H9 (cell line): ENCODE measurements around the gene NEMF. TPM values are rescaled to one million over a fixed set of nuclear protein-coding genes. Genes with fewer than 3 reads are reported as not detected.

Experiments
- DNase-seq: peaks from one replicate; pipeline ENCODE4 v3.0.0-alpha.2; 2017
- H2AFZ ChIP-seq: one replicate; pipeline ENCODE4 v1.6.1; 2013; ENCODE audit warnings: mild to moderate bottlenecking, low read length, control low read depth, moderate library complexity
- H2AK5ac ChIP-seq: 2 replicates; pipeline ENCODE4 v1.6.1; 2013; ENCODE audit warnings: low read length, control low read depth, mixed read lengths; ENCODE audit not compliant: insufficient read length
- H2BK120ac ChIP-seq: one replicate; pipeline ENCODE4 v1.6.1; 2013; ENCODE audit warnings: low read depth, mild to moderate bottlenecking, low read length, control low read depth, inconsistent platforms; ENCODE audit not compliant: poor library complexity, severe bottlenecking
- H2BK12ac ChIP-seq: 2 replicates; pipeline ENCODE4 v1.6.1; 2013; ENCODE audit warnings: low read length, control low read depth, mixed read lengths, low read depth; ENCODE audit not compliant: insufficient read length
- H2BK15ac ChIP-seq: 2 replicates; pipeline ENCODE4 v1.6.1; 2013; ENCODE audit warnings: low read depth, low read length, control low read depth
- H2BK20ac ChIP-seq: one replicate; pipeline ENCODE4 v1.6.1; 2013; ENCODE audit warnings: low read depth, mild to moderate bottlenecking, low read length, control low read depth, inconsistent platforms; ENCODE audit not compliant: poor library complexity, severe bottlenecking
- H2BK5ac ChIP-seq: 2 replicates; pipeline ENCODE4 v1.6.1; 2013; ENCODE audit warnings: low read length, control low read depth, mixed read lengths; ENCODE audit not compliant: insufficient read length
- H3K14ac ChIP-seq: 2 replicates; pipeline ENCODE4 v1.6.1; 2013; ENCODE audit warnings: low read length, control low read depth; ENCODE audit not compliant: insufficient read depth
- H3K18ac ChIP-seq: 2 replicates; pipeline ENCODE4 v1.6.1; 2013; ENCODE audit warnings: low read depth, mild to moderate bottlenecking, mixed read lengths, low read length, control low read depth; ENCODE audit not compliant: insufficient read length
- H3K23ac ChIP-seq: 2 replicates; pipeline ENCODE4 v1.6.1; 2013; ENCODE audit warnings: low read length, control low read depth, mixed read lengths, low read depth; ENCODE audit not compliant: insufficient read length
- H3K23me2 ChIP-seq: 2 replicates; pipeline ENCODE4 v1.6.1; 2013; ENCODE audit warnings: low read depth, mild to moderate bottlenecking, mixed read lengths, low read length, control low read depth; ENCODE audit not compliant: insufficient read length, poor library complexity, severe bottlenecking
- H3K27ac ChIP-seq: 2 replicates; pipeline ENCODE4 v1.5.1; 2013; ENCODE audit warnings: low read length, control low read depth, mixed read lengths, low read depth; ENCODE audit not compliant: insufficient read length
- H3K27me3 ChIP-seq: 2 replicates; pipeline ENCODE4 v1.6.1; 2013; ENCODE audit warnings: low read length, control low read depth, inconsistent platforms; ENCODE audit not compliant: insufficient read depth
- H3K4ac ChIP-seq: 2 replicates; pipeline ENCODE4 v1.6.1; 2013; ENCODE audit warnings: low read depth, mild to moderate bottlenecking, control low read depth, inconsistent platforms, low read length, moderate library complexity
- H3K4me1 ChIP-seq: 2 replicates; pipeline ENCODE4 v1.6.1; 2013; ENCODE audit warnings: low read length, control low read depth, inconsistent platforms; ENCODE audit not compliant: insufficient read depth
- H3K4me2 ChIP-seq: 2 replicates; pipeline ENCODE4 v1.6.1; 2013; ENCODE audit warnings: low read length, control low read depth, mixed read lengths; ENCODE audit not compliant: insufficient read length, insufficient read depth
- H3K56ac ChIP-seq: 2 replicates; pipeline ENCODE4 v1.6.1; 2013; ENCODE audit warnings: low read depth, mild to moderate bottlenecking, mixed read lengths, low read length, control low read depth; ENCODE audit not compliant: insufficient read length
- H3K79me1 ChIP-seq: 2 replicates; pipeline ENCODE4 v1.6.1; 2013; ENCODE audit warnings: low read depth, mild to moderate bottlenecking, moderate library complexity, low read length, control low read depth, inconsistent platforms; ENCODE audit not compliant: insufficient read depth, poor library complexity, severe bottlenecking
- H3K79me2 ChIP-seq: 2 replicates; pipeline ENCODE4 v1.6.1; 2013; ENCODE audit warnings: low read length, control low read depth, inconsistent platforms; ENCODE audit not compliant: insufficient read depth
- H3K9ac ChIP-seq: 2 replicates; pipeline ENCODE4 v1.6.1; 2013; ENCODE audit warnings: low read length, control low read depth, mixed read lengths; ENCODE audit not compliant: insufficient read length; ENCODE audit errors: extremely low read depth
- H3K9me3 ChIP-seq: one replicate; pipeline ENCODE4 v1.6.1; 2013; ENCODE audit warnings: low read depth, low read length, inconsistent platforms; ENCODE audit not compliant: control insufficient read depth
- H3T11ph ChIP-seq: one replicate; pipeline ENCODE4 v1.6.1; 2013; ENCODE audit warnings: mild to moderate bottlenecking, low read length, control low read depth, inconsistent platforms
- H4K20me1 ChIP-seq: one replicate; pipeline ENCODE4 v1.6.1; 2013; ENCODE audit not compliant: control insufficient read depth, insufficient read length, insufficient read depth
- H4K5ac ChIP-seq: 2 replicates; pipeline ENCODE4 v1.6.1; 2013; ENCODE audit warnings: low read depth, mild to moderate bottlenecking, mixed read lengths, low read length, control low read depth; ENCODE audit not compliant: insufficient read length
- H4K8ac ChIP-seq: replicated peaks from 2 replicates; pipeline ENCODE4 v1.6.1; 2013; ENCODE audit warnings: low read length, control low read depth, mixed read lengths, low read depth; ENCODE audit not compliant: insufficient read length
- H4K91ac ChIP-seq: 2 replicates; pipeline ENCODE4 v1.6.1; 2013; ENCODE audit warnings: low read depth, mild to moderate bottlenecking, moderate library complexity, mixed read lengths, low read length, control low read depth; ENCODE audit not compliant: insufficient read length
- H3K27ac Mint-ChIP-seq, 3 experiments: 2 replicates in 2 of 3; 3 replicates in 1 of 3; pipeline ENCODE4 v1.8.0; 2020 to 2021; ENCODE audit warnings: mixed read lengths in 3 of 3, mild to moderate bottlenecking in 1 of 3, moderate library complexity in 1 of 3
- H3K27me3 Mint-ChIP-seq: 2 replicates; pipeline ENCODE4 v1.8.0; 2021; ENCODE audit warnings: low read depth, mild to moderate bottlenecking, moderate library complexity, mixed read lengths
- H3K36me3 Mint-ChIP-seq, 3 experiments: 2 replicates in 2 of 3; 3 replicates in 1 of 3; pipeline ENCODE4 v1.8.0; 2020 to 2021; ENCODE audit warnings: low read depth in 3 of 3, mixed read lengths in 3 of 3; ENCODE audit not compliant: insufficient read depth in 1 of 3
- H3K4me1 Mint-ChIP-seq, 2 experiments: 2 replicates each; pipeline ENCODE4 v1.8.0; 2020; ENCODE audit warnings: mixed read lengths in 2 of 2
- H3K4me3 Mint-ChIP-seq, 2 experiments: 2 replicates in 1 of 2; 3 replicates in 1 of 2; pipeline ENCODE4 v1.8.0; 2020 to 2021; ENCODE audit warnings: mild to moderate bottlenecking in 2 of 2, mixed read lengths in 2 of 2, moderate library complexity in 1 of 2
- H3K9me3 Mint-ChIP-seq, 2 experiments: 2 replicates in 1 of 2; 3 replicates in 1 of 2; pipeline ENCODE4 v1.8.0; 2020; ENCODE audit warnings: mild to moderate bottlenecking in 2 of 2, mixed read lengths in 2 of 2, moderate library complexity in 1 of 2
- CTCF ChIP-seq: fragments of 200-600 bp; sonication (generic); conservative IDR thresholded peaks from 3 replicates; pipeline ENCODE4 v1.8.0; 2021; ENCODE audit warnings: antibody characterized with exemption, mild to moderate bottlenecking
- WGBS: extraction: QIAGEN DNeasy Blood & Tissue Kit; methylation state at CpG from one replicate; pipeline ENCODE4 v1.1.7; 2013; ENCODE audit warnings: missing lambda C conversion rate, low lambda C conversion rate, mixed read lengths; ENCODE audit not compliant: insufficient read length; ENCODE audit errors: extremely low coverage; 5-methylcytosine and 5-hydroxymethylcytosine counted together
- total RNA-seq: library from RNA; stranded (reverse); gene quantifications from 2 replicates; pipeline ENCODE4 v1.2.1, GENCODE V29; 2021

NEMF gene
- total RNA-seq, 1 experiment from 2014 or later = 57.4 TPM

DNA sequence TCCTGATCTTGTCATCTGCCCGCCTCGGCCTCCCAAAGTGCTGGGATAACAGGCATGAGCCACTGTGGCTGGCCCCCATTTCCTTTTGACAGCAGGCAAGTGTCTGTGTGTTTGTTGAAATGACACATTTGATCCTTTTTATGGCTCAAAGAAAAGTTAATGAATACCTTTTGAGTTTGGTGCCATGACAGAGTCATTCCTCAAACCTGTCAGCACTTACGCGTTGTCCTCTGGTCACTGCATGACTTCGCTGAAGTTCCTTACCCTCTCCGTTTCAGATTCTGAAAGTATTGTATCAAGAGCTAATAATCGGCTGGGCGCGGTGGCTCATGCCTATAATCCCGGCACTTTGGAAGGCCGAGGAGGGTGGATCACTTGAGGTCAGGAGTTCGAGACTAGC lies 32.4 kb downstream of the NEMF start:
- Histone ChIP-seq H4K8ac (no peak overlapping the region), H3K4me2 (no peak overlapping the region), H2AK5ac (no peak overlapping the region), H3K79me1 (no peaks in the 10 kb centered on the region), H4K20me1 (no peaks in the 10 kb centered on the region), H2BK120ac (no peak overlapping the region), H3T11ph (no peak overlapping the region), H2BK5ac (no peak overlapping the region), H3K27me3 (no peaks in the 10 kb centered on the region), H2BK20ac (no peak overlapping the region), H4K5ac (no peak overlapping the region), H3K27ac (no peak overlapping the region), H4K91ac (no peak overlapping the region), H3K23me2 (no peaks in the 10 kb centered on the region), H2BK15ac (no peak overlapping the region), H3K4ac (no peak overlapping the region), H3K79me2 (no peaks in the 10 kb centered on the region), H3K56ac (no peak overlapping the region), H2AFZ (no peak overlapping the region), H3K14ac (no peak overlapping the region), H3K9me3 (no peaks in the 10 kb centered on the region), H2BK12ac (no peak overlapping the region), H3K18ac (no peak overlapping the region), H3K4me1 (no peaks in the 10 kb centered on the region), H3K9ac (no peak overlapping the region), H3K23ac (no peak overlapping the region)
- no CpG with 5 or more reads among the region's 12 CpGs for WGBS
- Mint-ChIP-seq H3K36me3 (peaks cover 63 to 79% (median 77%) of the 10 kb centered on the region in 3 experiments), H3K27ac (no peak overlapping the region), H3K4me1 (no peaks in the 10 kb centered on the region), H3K27me3 (no peaks in the 10 kb centered on the region), H3K4me3 (no peak overlapping the region), H3K9me3 (peaks cover 2% of the 10 kb centered on the region in 2 experiments; a peak in 2 of 5 replicates)
- DNase-seq = no peak
- TF ChIP-seq CTCF = no peak
